Measurements from ENCODE around the gene OR52A1.
A peak's percentile ranks its signal among the peaks of the same experiment; 100 is the strongest.

Gene OR52A1

DNA sequence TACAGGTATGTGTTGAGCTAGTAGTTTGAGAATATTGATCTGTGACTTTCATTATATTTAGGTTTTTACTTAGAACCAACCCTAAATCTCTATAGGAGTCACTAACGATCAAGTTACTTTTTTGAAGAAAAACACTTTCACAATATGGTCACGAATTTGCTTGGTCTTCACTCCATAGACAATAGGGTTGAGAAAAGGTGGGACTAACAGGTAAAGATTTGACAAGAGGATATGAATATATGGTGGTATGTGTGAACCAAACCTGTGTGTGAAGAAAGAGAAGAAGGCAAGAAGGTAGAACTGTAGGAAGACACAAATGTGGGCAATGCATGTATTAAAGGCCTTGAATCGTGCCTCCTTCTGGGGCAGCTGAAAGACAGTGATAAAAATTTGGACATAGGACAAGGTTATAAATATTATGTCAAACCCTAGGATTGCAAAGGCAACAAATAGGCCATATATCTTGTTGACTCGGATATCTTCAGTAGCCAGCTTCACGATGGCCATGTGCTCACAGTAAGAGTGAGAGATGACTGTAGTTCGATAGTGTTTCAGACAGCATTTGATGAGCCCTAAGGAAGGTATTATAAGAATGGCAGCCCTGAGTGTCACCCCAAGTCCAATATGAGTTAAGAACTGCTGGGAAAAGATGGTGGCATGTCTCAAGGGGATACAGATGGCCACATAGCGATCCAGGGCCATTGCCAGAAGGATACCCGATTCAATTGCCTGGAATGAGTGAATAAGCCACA lies 22.8 kb downstream of the OR52A1 start:
- DNase-seq = no peak

DNA sequence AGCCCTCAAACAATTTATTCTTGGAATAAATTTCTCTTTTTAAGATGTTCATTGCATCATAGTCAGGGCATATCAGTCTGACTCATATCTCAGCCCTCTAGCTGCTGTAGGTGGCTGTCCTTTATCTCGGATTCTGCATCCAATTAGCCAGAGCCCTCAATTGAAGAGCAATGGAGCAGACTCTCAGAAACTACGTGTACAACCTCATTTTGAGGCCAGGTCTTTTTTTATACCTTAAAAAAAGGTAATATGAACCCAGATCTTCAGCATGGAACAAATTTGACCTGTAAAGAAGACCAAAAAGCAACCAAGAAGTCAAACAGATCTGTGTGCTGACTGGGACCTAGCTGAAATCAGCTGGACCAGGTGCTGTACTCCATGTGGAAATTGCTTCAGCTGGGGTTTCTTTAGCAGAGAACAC lies 25.1 kb downstream of the OR52A1 start:
- DNase-seq = no peak

DNA sequence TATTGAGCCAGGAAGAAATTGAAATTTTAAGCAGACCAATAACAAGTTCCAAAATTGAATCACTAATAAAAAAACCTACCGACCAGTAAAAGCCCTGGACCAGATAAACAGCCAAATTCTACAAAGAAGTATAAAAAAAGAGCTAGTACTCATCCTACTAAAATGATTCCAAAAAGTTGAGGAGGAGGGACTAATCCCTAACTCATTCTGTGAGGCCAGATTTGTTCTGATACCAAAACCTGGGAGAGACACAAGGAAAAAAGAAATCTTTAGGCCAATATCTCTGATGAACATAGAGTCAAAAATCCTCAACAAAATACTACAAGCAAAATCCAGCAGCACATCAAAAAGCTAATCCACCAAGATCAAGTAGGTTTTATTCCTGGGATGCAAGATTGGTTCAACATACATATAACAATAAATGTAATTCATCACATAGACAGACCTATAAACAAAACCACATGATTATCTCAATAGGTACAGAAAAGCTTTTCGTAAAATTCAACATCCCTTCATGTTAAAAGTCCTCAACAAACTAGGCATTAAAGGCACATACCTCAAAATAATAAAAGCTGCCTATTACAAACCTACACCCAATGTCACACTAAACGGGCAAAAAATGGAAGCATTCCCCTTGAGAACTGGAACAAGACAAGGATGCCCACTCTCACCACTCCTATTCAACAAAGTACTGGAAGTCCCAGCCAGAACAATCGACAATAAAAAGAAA lies 29.5 kb downstream of the OR52A1 start:
- no peak for DNase-seq

DNA sequence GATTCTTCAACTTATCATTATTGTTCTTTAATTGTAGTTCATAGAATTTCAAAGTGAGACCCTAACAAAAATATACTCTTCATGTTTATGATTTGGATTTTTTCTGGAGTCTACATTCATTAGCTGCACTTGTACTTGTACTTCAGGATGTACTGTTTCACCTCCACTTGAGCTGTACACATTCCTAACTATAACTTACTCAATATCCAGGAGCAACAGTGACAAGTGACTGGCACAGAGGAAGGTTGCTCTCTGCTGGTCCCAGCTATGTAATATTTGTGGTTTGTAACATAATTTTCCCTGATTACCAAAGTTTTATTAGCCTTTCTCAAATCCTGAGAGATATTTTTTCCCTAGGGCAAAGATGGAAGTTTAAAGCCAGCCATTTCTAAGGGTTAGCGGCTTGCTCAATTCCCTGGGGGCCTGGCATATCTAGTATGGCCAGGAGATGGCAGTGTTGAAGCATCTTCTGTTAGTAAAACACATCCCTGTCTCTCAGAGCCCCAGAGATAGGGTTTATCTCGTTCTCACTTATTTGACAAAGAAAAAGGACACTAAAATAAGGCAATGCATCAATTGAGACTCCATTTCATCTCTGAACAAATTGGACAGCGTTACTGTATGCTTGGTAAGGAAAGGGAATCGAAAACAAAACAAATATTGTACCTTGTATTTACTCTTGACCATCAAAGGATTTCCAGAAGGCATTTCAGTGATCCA lies 30.6 kb downstream of the OR52A1 start:
- peak; percentile 20 for DNase-seq

DNA sequence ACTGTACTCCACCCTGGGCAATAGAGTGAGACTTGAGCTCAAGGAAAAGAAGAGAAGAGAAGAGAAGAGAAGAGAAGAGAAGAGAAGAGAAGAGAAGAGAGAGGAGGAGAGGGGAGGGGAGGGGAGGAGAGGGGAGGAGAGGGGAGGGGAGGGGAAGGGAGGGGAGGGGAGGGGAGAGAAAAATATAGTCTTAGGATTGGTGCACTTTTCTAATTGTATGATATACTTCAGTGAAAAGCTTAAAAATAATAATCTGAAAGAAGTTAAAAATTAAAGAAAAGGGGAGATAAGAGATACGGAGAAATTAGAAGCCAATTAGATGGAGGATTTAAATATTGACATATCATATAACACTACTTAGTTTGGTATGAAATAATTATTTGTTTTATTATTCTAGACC lies 35.7 kb downstream of the OR52A1 start:
- DNase-seq = no peak

DNA sequence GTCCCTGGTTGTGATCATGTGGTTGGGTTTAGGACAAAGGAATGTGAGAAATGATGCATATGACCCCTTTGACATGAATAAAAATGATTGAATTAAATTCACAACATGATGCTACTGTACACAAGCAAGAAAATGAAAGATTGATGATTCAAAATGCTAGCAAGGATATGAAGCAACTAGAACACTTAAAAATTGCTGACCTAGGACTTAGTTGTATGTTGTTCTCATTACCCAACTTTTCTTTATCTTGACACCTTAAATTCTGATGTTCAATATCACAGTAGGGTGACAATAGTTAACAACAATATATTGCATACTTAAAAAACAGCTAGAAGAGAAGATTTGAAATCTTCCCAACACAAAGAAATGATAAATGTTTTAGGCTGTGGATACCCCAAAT lies 37.0 kb downstream of the OR52A1 start:
- no peak for DNase-seq

DNA sequence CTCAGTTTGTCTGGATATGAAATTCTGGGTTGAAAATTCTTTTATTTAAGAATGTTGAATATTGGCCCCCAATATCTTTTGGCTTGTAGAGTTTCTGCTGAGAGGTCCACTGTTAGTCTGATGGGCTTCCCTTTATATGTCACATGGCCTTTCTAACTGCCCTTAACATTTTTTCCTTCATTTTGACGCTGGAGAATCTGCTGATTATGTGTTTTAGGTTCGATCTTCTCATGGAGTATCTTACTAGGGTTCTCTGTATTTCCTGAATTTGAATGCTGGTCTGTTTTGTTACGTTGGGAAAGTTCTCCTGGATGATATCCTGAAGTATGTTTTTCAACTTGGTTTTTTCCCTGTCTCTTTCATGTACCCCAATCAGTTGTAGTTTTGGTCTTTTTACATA lies 39.2 kb downstream of the OR52A1 start:
- DNase-seq = no peak

DNA sequence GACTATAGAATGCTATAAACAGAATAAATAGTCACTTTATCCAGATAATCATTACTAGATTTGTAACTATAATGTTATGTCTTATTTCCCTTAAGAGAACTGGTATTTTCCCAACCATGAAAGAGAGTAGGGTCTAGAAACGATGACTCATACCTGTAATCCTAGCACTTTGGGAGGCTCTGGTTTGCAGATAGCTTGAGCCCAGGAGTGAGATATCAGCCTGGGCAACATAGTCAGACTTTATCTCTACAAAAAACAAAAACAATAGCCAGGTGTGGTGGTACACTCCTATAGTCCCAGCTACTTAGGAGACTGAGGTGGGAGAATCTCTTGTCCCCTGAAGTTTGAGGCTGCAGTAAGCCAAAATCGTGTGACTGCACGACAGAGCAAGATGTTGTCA lies 47.3 kb downstream of the OR52A1 start:
- no peak for DNase-seq

DNA sequence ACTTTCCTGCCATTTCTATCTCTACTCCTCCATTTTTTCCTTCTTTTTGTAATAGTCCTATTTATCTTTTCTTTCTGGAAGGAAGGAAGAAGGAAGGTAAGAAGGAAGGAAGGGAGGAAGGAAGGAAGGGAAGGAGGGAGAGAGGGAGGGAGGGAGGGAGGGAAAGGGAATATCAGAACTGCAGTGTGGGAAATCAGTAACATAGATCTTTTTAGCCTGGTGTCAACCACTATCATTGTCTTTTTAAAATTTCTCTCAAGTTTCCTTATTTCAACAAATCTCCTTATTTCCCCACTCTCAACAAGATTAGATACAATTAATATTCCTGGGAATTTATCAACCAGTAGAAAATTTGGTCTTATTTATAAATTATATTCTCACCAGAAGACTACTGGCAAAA lies 51.5 kb downstream of the OR52A1 start:
- no peak for DNase-seq

DNA sequence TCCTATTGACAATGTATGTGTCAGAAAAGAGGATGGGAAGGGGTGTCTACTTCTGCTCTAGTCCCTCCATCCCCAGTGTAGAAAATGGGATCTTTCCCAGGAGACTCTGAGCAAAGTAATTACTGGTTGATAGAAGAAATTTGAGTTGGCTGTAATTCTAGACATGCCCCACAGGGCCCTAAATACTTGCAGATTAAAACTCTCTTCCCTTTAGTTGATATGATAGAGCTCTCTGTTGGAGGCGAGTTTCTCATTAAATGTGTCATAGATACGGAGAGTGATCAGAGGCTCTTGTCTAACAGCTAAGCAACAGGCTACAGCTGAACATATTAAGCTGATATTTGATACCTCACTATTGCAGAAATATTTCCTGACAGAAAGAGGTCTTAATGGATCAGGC lies 52.3 kb downstream of the OR52A1 start:
- no peak for DNase-seq

DNA sequence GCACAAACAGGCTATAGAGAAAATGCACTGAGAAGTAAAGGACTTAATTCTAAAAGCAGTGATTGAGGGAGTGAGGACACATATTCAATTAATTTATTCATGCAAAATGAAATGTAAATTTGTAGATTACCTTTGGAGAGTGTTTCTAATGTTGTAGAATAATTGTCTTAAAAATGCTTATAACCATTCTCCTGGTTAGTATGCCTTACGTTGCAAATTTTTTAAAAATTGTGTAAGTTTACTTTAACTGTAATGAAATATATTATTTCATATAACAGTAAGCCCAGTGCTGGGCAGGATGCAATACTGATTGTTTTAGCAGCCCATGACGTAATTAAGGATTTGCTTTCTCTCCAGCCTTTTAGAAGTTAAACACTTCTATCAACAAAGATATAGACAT lies 58.5 kb downstream of the OR52A1 start:
- no peak for DNase-seq

All from NCI-H1048 (cell line).